A549 treated with RU486 at 1 μM for 4 hours (cell line): ENCODE results near the gene UBA3. TPM values are rescaled to one million over a fixed set of nuclear protein-coding genes. Genes with fewer than 3 reads are reported as not detected.

Source experiments
- total RNA-seq: library from RNA; stranded (reverse); fragments of 200-300 nt; extraction: Qiagen RNA extraction; gene quantifications from 5 replicates; pipeline ENCODE4 v1.2.3, GENCODE V29; 2022; ENCODE audit warnings: low read depth

Gene UBA3
- 19.5 to 33.2 TPM (median 25.2 TPM) in 5 replicates for total RNA-seq

DNA sequence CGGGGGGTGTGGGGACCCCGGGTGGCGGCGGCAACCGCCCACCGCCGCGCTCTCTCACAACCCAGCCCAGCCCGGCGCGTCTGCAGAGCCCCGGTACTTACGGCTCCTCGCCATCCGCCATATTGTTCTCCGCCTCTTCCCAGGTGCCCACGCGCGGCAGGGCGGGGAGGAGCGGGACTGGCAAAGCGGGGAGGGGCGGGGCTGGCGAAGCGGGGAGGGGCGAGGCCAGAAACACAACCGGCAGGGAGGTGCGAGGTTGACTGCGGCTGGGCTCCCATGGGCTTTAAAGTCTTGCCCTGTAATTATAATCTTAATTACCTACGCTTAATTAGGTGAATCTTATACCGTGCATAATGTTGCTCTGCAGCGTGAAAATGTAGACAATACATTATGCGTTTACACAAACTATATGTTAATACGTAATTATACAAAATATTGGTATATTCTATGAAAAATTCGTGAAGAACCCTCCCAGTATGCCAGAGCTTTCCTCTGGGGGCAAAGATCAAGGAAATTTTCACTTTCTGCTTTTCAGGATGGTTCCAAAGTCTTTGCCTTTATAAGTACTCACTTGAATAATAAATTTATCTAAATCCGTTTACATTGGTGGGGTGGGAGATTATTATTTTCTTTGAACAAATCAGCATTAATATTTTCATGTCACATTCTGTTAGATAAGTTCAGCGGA is at the start of gene UBA3:
TSS of gene UBA3 (minus strand) at position 133 of the 688 bp plus-strand sequence. CDS start at position 121, 12 bp downstream.

DNA sequence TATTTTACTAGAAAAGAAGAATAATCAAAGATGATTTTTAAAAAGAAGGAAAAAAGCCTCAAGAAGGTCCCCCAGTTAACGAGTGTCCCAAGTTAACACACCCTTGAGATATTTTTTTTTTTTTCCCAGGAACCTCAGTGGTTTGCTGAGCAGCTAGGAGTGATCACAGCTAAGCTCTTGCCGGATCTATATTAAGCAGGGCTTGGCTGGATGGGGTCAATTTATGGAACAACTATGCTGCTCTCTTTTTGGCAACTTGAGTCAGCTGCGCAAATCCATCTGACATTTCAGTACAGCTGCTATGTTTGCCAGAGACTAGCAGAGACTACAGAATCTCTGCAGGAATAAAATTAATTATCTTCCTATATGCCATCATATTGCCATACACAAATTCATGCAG is 42.2 kb upstream of the UBA3 start, which contains the start of gene LMOD3:
TSS of gene LMOD3 (minus strand) at position 193 of the 400 bp plus-strand sequence. CDS start 209 bp downstream, outside the sequence.

DNA sequence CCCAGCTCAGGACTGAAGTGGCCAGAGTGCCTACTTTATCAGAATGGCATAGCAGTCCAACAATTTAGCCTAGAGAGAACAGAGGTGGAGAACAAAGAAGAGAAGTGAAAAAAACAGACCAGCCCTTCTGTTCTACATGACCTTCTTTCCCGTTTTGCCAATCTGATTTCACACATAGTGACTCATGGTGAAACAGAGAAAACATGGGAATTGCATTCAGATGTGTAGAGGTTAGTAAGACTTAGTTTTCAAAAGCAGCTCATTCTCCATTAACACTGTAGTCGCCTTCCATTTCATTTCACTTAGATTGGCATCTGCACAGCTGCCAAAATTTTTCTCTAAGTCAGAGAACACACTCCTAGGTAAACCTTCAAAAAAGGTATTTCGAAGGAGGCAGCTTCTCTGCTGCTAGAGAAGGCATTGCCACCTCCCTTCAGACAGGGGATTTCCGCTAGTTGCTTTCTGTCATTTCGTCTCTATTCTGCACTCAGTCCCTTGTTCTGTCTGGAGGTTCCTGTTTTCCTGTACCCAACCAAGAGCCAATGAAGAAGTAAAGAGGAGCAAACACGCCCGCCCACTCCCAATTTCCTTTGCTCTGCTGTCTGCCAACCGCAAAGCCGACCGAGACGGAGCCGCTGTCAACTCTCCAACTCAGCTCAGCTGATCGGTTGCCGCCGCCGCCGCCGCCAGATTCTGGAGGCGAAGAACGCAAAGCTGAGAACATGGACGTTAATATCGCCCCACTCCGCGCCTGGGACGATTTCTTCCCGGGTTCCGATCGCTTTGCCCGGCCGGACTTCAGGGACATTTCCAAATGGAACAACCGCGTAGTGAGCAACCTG is 4.4 kb upstream of the UBA3 start, which contains the start of gene ARL6IP5:
TSS of gene ARL6IP5 (plus strand) at position 612 of the 842 bp plus-strand sequence. CDS start at position 723, 111 bp downstream.

DNA sequence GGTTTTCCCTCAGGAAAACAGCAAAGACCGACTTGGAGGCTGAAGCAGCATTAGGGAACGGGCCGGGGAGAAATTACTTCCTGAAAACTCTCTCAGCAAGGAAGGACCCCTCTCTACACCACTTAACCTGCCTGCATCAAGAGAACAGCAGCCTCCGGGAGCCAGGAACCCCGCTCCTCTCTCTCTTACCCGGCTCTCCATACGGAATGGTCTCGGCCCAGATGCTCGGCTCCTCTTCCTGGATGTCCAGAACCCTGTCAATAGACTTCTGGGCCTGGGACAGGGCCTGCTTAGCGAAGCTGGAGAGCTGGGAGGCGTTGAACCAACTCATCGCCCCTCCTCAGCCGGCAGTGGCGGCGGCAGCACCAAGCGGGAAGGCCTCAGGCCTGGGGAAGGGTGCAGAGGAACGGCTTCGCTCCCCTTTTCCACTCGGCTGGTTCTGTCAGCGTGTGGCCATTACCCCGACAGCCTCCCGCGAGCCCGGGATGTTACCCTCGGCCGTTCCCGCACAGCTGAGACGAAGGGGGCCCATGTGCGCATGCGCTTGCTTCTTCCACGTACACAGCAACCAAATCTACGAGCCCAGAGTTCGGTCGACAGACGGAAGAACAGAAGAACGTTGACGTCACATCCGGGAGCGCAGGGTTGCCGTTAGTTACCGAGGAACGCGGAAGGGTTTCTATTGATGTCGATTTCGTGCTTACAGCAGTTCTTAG is 28.3 kb downstream of the UBA3 start, which contains the start of gene TMF1:
TSS of gene TMF1 (minus strand) at position 578 of the 716 bp plus-strand sequence. CDS start at position 331, 247 bp downstream.

DNA sequence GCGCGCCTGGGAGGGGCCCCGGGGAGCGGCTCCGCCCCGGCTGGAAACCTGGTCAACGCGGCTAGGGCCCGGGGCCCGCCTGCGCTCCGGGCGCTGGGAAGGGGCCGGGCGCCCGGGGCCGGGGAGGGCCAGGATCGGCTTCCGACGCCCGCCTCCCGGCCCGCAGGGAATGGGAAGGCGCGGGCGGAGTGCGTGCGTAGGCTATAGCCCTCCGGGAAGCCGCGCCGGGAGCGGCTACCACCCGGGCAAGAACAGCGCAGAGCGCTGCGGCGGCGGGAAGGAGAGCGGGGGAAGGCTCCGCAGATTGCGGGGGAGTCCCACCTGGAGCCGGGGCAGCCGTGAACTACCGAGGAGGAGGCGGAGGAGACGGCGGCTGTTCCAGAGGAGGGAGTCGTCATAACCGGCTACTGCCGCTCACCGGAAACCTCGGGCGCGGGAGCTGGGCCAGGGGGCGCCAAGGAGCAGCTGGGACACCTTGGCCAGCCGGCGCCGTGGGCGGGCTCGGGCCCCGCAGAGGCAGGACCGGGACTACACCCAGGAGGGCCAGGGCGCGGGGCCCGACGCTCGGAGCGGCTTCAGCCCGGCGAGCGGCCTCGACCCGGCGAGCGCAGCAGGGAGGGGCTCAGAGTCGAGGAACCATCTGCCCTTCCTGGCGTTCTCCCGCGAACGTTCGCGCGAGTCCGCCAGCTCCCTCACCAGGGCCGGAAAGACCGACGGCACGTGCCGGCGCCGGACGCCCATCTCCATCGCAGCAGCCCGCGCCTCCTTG is 66.7 kb downstream of the UBA3 start, which contains the start of gene EOGT:
TSS of gene EOGT (minus strand) at position 432 of the 769 bp plus-strand sequence. CDS start 3,838 bp downstream, outside the sequence.

Other genes with a start within 250 kb of the UBA3 start
- gene TAFA4, start 147.8 kb downstream of the UBA3 start, total RNA-seq: not detected in 5 replicates
- gene EOGT, start 66.7 kb downstream of the UBA3 start, total RNA-seq: 4.5 to 14.8 TPM (median 10.6 TPM) in 5 replicates
- 8.8 to 16.6 TPM (median 14.8 TPM) in 5 replicates for gene TMF1, start 28.0 kb downstream of the UBA3 start, total RNA-seq
- gene ARL6IP5, start 4.6 kb upstream of the UBA3 start, total RNA-seq: 76.9 to 97.9 TPM (median 88.0 TPM) in 5 replicates
- gene LMOD3, start 42.2 kb upstream of the UBA3 start, total RNA-seq: not detected in 5 replicates